Activated T-cell treated with anti-CD3 and anti-CD28 coated beads, Interleukin-2, amount 50 U/mL, for 48 hours (primary cell): ENCODE measurements around the gene FGFBP2.

Experiments used
- DNase-seq, 2 experiments: peaks; one replicate each; pipeline ENCODE4 v3.0.0-alpha.2; 2020

FGFBP2 gene

DNA sequence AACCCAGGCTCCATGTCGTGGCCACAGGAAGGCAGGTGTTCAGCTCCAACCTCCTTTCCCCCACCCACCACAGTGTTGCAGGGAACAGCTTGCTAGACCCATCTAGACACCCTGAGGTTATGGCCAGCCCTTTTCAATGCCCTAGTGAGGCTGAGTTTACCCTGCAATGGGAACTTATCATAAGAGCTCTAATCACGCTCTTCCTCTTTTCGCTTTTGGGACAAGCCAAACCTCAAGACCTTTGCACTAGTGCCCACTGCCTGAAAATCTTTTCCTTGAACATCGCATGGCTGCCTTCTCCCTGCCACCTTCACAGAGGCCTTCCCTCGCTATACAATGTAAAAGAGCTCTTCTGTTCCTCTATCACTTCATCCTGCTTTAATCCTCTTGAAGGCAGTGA lies 2.4 kb upstream of the FGFBP2 start:
- DNase-seq, result no peak

DNA sequence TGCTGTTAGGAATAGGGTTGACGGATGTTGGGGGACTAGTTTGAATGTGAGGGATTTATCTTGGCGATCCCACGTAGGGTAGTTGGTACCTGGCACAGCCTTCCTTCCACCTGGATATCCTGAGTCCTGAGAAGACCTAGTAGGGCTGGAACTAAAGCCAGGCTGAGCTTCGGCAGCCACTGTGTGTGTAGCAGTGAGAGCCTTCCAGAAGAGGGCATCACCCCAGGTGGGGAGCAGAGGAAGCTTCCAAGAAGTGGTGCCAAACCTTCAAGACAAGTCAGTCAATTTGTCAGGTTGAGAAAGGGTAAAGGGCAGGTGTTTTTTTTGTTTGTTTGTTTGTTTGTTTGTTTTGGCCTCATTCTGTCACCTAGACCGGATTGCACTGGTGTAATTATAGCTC lies 1.2 kb upstream of the FGFBP2 start:
- no peak for DNase-seq

DNA sequence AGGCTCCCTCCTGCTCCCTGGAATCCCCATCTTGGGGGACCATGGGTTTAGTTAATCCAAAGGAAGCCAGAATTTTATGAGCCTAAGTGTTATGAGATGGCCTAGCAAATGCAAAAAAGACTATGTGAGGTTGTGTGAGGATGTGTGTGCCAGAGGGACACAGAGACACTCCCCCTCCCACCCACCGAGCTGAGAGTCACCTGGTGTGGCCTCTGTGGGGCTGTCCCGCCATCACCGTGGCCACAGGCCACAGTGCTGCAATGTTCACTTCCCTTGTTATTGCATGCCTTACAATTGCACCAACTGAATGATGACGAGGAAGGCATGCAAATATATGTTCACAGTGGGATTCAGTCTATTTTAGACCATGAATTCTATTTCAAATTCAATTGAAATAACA lies 601 bp upstream of the FGFBP2 start:
- DNase-seq, result peak; percentile 68 to 80

DNA sequence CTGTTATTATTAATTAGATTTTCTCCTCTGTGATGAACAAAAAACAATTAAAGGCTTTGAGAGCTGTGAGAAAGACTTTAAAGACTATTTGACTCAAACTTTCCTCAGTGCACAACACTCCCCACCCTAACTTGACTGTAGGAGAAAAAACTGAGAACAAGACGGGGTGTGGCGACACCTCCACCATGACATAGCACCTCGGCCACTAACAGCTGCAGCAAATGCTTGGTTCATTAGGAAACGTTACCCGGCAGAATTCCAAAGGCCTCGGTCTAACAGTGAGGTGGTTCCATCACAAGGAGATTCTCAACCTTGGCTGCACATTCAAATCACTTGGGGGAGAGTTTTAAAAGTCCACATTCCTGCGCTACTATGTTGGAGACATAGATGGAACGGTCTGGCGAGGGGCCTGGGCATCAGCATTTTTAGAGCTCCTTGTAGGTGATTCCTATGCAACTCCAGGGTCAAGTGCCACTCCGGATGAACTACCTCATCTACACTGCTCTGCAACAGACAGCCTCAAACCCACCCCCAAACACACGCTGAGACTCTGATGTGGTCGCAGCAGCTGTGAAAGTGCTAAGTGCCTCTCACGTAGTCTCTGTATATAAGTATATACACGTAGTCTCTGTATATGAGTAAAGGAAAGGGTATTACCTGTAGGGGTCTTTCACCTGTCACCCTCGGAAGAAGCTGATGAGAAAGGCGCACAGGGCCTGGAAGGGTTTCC lies 1.0 kb downstream of the FGFBP2 start:
- DNase-seq, result peak in 1 of 2 experiments; percentile 30

DNA sequence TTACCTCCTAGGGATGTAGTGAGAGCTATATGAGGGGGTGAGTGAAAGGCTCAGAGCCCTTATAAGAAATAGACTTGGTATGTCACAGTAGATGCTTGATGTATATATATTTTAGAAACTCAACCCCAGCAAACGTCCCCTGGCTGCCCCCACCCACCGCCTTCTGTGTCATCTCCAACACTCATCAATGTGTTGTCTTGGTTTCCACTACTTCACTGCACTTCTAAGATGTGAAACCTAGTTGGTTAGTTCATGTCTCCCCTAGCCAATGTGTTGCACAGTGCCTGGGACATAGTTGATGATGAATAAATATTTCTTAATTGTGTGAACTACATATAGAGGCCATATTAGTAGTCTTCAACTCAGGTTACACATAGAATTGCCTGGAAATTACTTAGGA lies 4.4 kb downstream of the FGFBP2 start:
- DNase-seq, result peak; percentile 32 to 49

DNA sequence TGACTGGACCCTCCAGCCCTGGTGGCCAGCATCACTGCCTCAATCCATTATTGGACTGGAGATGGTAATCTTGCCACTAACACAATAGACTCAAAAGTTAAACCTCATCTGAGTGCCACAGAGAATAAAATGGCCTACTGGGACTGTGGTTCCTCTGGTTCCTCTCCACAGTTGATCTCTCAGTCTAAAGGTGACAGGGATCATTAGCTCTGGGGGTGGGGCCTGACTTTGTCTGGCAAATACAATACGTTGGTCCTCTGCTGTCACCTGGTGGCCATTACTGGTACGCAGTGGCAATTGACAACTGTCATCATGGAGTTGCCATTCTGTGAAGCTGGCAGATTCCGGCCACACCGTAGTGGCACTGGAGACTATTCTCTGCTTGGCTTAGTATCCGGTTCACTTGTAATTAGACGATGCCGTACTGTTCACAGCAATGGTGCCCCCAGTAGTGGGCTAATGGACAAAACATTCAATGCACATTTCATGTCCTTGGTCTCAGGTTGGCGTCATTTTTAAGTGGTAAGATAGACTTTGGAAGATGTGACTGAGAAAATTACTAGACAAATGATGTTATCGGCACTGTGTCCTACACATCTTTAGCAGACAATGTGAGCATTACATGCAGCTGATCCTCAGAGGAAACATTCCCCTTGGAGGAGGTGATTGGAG lies 6.7 kb downstream of the FGFBP2 start:
- DNase-seq, result peak; percentile 90 to 93

DNA sequence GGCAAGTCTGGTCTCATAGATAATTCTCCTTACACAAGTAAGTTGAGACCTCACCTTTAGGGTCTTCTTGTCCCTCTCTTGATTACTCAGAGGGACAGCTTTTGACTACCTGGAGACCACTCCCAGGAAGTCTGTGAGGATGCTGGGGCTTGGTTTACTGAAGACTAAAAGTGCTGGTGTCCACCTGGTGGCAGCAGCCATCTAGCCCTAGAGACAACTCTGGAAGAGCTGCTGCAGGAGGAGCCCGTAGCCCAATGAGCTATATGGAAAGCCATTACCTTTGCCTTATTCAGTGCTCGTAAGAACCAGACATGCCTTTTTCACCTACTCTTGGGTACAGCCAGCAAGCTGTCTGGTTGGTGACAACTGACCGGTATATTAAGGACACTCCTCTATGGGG lies 7.3 kb downstream of the FGFBP2 start:
- DNase-seq, result peak in 1 of 2 experiments; percentile 20

DNA sequence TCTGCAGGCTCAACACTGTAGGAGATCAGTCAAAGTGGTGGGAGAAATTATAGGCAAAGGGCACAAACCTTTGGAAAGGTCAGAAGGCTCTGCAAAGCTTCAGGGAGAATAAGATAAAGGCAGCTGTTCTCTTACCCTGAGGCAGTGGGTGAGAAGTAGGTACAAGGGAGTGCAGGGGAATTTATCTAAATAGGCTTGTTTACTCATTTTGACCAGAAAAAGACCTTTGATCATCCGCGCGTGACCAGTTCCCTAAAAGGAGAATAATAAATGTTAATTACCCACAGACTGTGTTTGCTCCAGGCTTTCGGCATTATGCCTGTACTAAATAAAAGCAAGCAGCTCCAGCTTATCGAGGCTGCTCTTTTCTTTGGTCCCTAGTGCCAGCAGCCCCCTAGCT lies 9.3 kb downstream of the FGFBP2 start:
- no peak for DNase-seq

DNA sequence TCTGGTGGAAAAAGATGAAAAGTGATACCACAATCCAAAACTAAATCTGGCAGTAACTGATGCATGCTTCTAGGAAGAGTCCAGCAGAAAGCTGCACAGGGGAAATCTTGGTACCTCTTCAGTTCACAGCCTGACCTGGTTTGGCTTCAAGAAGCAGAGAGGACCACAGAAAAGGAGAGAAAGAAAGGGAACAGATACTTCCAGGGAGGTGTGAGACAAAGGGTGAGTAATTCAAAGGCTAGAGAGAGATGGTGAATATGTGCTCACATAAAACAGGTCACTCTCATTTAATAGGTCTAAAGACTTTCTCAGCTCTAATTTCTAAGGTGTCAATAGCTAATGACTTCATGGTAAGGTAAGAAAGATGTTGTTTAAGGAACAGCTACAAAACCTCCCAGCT lies 11.2 kb downstream of the FGFBP2 start:
- no peak for DNase-seq

DNA sequence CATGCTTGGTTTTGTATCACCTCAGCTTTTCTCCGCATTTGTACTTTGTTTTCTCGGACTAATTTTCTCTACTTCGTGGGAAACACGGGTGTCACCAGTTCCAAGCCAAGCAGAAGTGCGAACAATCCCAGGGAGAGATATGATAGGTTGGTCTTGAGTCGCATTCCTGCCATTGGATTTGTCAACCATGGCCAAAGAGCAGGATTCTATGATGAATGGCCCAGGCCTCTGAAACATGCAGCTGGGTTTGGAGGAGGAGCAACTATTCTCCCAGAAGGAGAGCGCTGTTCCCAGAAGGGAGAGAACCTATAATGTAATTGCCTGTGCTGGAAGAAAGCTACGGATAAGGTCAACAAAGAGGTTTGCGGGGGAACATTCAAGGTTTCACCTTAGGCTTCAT lies 14.1 kb downstream of the FGFBP2 start:
- DNase-seq, result no peak

DNA sequence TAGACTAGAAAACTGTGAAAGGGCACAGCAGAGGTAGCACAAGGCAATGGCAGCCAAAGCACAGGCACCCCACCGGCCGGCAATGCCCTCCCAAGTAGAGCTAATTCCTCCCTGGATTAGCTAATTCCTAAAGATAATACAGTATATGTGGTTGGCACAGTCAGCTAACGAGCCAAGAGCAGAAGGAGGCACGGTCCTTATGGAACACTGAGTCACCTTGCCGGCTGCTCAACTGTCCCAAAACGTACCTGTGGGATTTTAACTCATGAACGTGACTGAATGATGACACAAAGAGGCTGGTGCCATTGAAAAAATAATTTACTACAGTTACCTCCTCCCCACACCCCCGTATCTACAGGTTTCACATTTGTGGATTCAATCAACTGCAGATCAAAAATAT lies 15.3 kb downstream of the FGFBP2 start:
- DNase-seq, result no peak

DNA sequence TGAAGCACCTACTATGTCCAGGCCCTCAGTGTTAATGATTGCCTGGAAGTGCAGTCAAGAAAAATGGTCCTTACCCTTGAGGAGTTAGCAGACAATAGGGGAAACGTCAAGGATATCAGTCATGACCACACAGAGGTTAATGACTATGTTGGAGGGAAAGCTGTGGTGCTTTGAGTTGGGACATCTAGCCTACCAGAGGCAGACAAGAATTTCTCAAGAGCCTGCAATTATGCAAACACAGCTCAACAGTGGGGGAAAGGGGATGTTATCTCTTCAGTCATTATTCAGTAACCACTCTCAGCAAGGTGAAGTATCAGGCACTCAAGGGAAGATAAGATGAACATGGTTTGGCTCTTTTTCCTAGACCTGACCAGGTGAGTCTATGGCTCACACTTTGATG lies 17.5 kb downstream of the FGFBP2 start:
- DNase-seq, result no peak

DNA sequence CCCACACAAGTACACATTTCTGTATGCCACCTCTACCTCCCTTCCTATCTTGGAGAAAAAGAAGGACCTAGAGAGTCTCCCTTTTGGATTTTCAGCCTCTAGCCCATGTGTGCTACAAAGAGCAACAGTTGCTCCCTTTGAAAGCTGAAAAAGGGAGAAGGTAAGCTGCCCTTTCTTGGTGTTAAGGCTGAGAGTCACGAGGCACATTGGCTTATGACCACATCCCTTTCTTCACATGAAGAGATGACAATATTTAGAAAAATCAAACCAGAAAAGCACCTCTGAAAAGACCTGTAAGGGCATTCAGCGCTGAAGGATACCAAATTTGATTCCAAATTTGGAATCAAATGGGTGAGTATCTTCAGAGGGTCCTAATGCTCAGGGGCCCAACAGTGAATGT lies 18.1 kb downstream of the FGFBP2 start:
- DNase-seq, result no peak

DNA sequence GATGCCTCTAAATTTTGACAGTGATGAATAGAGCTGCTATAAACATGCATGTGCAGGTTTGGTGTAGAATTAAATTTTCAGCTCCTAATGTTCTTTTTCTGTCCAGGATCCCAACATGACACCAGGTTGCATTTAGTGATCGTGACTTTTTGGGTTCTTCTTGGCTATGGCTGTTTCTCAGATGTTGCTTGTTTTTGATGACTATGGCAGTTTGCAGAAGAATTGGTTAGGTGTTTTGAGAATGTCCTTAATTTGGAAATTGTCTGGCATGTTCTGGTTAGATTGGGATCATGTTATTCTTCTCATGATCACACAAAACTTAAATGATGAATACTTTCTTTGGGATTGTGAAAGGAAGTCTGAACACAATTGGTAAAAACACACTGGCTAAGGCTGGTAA lies 20.7 kb downstream of the FGFBP2 start:
- DNase-seq, result no peak

DNA sequence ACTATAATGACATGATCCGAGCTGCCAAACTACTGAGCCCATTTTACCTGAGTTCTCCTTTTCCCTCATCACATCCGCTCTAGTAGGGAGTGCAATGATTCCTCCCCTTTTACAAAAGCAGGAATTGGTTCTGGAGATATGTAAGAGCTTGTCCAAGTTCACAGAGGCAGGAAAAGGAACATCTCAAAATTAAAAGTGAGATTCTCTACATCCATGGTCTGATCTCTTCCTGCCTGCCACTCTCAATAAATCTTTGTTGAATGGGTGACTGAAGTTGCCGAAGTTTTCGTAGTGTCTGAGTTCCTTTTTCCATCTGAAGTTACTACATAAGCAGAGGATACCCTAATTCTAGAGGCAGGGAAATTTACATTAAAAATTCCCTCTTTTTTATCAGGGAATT lies 24.3 kb downstream of the FGFBP2 start, which contains the start of gene FGFBP1:
TSS of gene FGFBP1 (minus strand) at position 101 of the 400 bp plus-strand sequence. CDS start 2,108 bp downstream, outside the sequence.
- DNase-seq, result no peak

DNA sequence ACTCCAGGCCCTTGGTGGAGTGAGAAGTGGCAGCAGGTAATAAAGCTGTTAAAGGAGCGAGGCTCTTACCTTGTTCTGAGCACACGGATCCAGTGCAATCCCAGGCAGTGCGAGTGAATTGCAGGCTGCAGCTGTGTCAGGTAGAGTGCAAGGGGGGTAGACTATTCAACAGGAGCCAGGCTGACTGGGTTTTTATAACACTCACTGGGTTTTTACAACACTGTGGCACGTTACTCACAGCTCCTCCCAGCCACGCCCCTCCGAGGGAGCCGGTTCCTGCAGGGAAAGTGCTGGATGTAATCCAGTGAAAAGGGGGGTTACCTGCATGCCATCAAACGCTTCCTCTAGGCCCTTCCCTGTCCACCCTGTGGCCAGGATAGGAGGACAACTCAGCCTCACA lies 24.8 kb downstream of the FGFBP2 start:
- no peak for DNase-seq

DNA sequence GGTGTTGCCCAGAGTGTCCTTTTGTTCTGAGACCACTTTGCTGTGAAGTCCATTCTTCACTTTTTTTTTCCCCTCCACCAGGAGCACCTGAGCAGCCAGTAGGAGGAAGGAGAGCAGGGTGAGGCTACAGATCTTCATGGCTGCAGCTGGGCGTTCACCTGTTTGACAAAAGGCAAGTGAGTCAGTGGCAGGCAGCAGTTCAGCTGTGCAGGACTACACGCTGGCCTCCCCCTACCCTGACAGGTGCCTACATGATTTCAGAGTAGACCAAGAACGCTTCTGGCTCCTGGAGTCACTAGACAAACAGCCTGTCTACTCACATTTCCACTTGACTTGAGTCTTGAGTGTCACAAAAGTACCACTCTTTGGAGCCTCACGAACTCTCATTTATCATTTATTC lies 26.5 kb downstream of the FGFBP2 start:
- no peak for DNase-seq

DNA sequence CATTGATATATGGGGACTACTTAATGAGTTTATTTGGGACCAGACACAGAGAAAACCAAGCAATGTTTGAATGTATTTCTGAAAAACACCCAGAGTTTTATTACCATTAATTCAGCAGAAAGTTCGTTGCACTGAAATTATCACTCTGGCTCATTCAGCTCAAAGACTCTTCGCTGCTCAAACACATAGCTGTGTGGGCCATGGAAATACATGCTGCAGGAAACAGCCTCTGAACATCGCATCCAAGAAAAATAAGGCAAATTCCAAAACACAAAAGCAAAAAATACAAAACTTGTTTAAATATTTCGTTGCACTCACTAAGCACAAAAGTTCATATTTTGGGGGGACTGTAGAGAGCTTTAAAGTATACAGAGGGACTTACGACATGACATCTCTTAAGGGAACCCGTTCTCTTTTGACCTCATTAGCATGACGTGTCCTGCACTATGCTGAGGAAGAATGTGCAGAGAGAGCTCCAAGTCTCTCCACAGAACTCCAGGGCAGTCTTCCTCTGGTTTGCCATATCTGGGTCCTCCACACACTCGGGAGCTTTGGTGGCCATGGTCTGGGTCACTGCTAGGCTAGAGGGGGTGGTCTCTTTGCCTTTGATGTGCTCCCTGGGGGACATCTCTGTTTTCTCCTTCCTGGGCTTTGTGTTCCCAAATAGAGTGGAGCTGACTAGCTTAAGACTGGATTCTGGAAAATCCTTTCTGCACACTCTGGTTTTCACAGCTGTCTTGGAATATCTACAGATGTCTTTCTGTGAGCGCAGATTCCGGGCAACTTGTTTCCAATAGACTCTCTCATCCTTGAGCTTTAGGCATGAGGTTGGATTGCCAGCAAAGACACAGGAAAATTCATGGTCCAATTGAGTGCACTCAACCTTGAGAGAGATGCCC lies 27.2 kb downstream of the FGFBP2 start:
- no peak for DNase-seq

DNA sequence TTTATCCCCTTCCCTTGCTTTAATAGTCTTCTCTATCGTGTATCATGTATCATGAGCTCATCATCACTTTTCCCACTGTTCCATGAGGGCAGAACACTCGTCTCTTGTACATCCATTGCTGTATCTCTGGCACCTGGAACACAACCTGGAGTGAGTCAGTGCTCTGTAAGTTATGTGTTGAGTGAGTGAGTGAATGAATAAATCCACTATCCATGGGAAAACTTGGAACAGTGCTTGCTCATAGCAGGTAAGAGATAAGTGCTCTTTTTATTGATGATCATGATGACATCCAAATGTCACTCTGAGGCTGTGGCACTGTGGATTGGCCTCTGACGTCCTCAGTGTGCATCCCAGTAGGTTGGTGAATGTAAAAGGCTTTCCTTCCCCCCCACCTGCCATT lies 28.7 kb downstream of the FGFBP2 start:
- no peak for DNase-seq

DNA sequence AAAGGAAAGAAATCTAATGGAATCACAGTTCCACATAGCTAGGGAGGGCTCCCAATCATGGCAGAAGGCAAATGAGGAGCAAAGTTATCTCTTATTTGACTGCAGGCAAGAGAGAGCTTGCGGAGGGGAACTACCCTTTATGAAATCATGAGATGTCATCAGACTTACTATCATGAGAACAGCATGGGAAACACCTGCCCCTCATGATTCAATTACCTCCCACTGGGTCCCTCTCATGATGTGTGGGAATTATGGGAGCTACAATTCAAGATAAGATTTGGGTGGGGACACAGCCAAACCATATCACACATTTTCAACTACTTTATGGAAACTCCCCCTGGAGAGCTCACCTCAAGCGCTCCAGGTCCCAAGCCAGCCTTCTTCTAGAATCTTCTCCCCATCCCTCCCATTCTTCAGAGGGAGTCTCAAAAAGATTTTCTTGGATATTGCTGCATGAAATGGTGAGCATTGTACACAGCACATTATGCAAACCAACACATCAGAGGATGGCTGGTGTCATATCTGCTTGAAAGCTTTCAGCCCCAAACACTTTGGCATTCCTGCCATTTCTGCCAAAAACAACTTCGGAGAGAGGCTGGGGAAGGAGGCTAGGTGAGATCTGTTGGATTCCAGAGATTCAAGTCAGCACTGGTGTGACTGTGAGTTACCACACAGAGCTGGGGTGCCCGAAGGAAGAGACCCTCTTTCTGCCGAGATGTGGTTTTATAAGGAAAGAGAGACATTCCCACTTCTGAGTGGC lies 31.3 kb downstream of the FGFBP2 start:
- no peak for DNase-seq

DNA sequence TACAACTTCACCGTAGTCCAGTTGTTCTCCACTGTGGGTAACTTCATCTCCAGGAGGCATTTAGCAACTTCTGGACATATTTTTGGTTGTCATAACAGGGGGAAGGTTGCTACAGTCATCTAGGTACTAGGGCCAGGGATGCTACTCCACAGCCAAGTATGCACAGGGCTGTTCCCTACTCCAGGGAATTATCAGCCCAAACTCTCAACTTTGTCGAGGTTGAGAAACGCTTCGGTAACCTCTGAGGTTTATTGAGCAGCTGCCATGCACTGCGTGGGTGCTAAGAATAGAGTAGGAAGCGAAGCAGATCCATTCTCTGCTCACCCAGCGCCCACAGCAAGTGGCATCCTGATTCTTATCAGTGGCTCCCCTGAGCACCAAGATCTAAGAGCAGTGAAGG lies 32.7 kb downstream of the FGFBP2 start:
- DNase-seq, result no peak

DNA sequence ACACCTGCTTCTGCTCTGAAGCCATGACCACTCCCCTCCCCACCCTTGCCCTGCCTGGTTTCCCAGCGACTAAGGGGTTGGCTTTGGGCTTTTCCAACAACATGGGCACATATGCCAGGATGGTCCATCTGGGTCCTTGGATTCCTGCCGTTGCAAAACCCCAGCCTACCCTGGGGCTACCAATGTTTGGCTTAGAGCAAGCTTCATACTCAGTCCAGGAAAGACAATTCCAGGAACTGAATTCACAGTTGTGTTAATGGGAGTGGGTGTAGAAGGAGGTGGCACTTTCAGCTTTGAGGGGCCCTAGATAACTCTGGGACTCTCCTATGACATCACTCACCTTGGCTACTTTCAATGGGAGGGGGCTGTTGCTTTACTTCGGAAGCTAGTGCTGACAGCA lies 33.4 kb downstream of the FGFBP2 start:
- no peak for DNase-seq

DNA sequence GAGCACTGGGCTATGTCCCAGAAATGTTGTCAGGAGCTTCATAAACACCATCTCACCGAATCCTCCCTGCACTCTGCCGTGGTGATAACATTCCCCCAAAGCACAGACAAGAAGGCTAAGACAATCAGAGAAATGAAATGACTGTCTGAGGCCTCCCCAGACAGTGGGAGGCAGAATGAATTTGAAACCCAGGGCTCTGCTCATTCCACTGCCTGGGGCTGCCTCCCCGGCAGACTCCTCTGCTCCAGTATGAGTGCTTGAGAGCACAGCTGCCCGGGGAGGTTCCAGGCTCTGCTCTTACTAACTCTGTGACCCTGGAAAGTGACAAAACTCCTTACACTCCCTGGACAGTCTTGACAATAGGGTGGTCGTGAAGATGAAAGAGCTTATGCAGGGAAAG lies 34.1 kb downstream of the FGFBP2 start:
- DNase-seq, result peak in 1 of 2 experiments; percentile 20
